HL-60/S4 (cell line): ENCODE measurements around the gene FAM193A.
"Not testable (repeated sequence)": the region's sequence is repeated elsewhere in the genome, so short reads cannot be mapped to it uniquely, and the experiment has no call there.

Experiments
- in situ Hi-C: fragments of 300-500 bp; cut with MboI; formaldehyde crosslinking; loops from 2 replicates; pipeline ENCODE4 v1.14.3; 2022; ENCODE audit warnings: low sequenced_read_pairs

FAM193A gene

DNA sequence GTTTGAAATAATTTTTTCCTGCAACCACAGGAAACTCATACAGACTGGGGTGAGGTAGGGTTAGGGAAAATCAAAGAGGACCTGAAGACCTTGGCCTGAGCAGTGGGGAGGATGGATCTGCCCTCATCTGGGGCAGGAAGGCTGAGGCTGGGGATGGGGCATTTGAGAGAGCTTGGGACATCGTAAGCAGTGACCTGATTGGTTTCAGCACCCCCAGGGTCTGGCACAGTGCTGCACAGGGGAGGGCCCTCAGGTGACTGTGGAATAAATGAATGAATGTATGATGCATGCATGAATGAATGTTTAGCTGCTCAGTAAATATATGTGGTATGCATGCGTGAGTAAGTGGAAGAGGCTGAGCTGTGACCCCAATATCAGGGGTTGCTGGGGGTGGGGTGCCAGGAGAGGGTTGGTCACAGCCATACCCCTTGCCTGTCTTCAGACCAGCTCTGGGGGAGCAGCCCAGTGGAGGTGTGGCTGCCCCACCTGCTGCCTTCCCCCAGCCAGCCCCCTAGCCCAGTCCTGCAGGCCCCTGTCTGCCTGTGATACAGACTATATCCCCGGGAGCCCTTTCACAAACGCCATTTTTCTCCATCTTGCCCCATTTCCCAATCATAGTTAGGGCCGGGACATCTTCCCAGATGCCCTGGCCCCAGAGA, 230.7 kb downstream of the FAM193A start:
- in situ Hi-C loops, result no loop called here

- in situ Hi-C loops, result no loop called here
These were observed 231.2 kb downstream of the FAM193A start for GRCh38 chr4:2767705-2768074.

DNA sequence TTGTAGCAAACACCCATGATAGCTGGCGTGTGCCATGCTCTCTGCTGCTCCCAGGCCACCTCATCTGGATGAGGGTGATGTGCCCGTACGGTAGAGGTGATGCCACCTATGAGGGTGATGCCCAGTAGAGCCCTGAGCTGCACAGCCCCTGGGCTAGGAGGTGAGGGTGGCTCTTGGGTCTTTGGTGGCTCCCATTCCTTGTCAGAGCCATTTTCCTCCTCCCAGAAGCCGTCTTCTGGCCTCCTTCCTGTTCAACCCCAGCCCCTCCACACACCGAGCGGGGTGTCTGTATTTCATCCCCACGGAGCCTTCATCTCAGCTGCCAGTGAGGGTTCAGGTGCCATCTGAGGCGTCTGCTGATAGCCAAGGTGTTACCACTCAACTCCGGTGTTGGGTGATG, 231.7 kb downstream of the FAM193A start:
- in situ Hi-C loops, result no loop called here

DNA sequence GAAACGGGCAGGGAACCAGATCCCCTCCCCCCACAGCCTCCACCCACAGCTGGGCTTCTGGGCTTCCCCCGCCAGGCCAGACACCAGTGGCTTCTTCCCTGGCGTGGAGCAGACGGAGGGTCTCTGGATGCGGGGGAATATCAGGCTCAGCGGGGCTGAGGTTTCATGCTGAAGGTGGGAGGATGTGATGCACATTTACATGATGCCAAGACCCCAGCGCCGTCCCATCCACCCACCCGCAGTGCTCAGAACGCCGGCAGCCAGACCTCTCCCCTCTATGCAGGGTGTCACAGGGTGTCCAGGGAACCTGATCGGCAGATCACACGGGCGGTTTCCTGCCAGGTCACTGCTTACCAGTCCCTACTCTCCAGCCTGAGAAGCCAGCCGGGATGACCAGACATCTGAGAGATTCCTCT, 232.5 kb downstream of the FAM193A start:
- in situ Hi-C loops, result no loop called here

GRCh38 chr4:2771264-2771663, 234.8 kb downstream of the FAM193A start:
- in situ Hi-C loops, result no loop called here

- in situ Hi-C loops, result not testable (repeated sequence)
These were observed 244.2 kb downstream of the FAM193A start for GRCh38 chr4:2780643-2781042.

GRCh38 chr4:2781911-2782310, 245.5 kb downstream of the FAM193A start:
- in situ Hi-C loops, result no loop called here
